Measurements from ENCODE around the gene TPCN1. TPM values are rescaled to one million over a fixed set of nuclear protein-coding genes. Genes with fewer than 3 reads are reported as not detected.
"Not testable (repeated sequence)": the region's sequence is repeated elsewhere in the genome, so short reads cannot be mapped to it uniquely, and the experiment has no call there.

TPCN1 gene
- total RNA-seq, 2 donors from 2014 or later = 45.1 to 78.4 TPM

DNA sequence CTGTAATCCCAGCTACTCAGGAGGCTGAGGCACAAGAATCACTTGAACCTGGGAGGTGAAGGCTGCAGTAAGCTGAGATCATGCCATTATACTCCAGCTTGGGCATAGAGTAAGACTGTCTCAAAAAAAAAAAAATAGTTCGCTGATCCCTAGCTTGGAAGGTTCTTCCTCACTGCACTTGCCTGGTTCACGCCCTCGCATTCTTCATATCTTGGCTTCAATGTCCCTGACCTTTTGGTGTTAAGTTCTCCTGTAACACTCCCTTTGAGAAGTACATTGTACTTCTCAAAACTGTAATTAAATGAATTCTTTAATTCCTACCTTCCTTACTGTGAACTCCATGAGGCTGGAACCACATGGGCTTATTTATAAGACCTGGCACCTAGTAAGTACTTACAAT is 16.5 kb upstream of the TPCN1 start:
- no peak for ATAC-seq

DNA sequence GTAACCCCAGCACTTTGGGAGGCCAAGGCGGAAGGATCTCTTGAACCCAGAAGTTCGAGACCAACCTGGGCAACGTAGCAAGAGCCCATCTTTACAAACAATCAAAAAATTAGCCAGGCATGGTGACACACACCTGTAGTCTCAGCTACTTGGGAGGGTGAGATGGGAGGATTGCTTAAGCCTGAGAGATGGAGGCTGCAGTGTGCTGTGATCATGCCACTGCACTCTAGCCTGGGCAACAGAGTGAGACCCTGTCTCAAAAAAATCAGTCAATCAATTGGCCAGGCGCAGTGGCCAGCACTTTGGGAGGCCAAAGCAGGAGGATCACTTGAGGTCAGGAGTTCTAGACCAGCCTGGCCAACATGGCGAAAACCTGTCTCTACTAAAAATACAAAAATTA is 14.5 kb upstream of the TPCN1 start:
- H3K27me3 ChIP-seq; ATAC-seq; DNase-seq; intact Hi-C loops (cut with DNase I); H3K36me3 ChIP-seq (replicated peaks in 1 of 2; ENCODE audit: insufficient read depth in 1 of 2, low read depth in 2 of 2); H3K4me3 ChIP-seq; H3K9me3 ChIP-seq: not testable (repeated sequence)
- WGBS, 2 donors = 94 to 95% methylated on average over 5 of the region's 5 CpGs
- Histone ChIP-seq H3K27ac (peak overlapping the region in 3 of 4 donors; percentile 68 to 78 (median 74)), H3K4me1 (peaks cover 25% of the 10 kb centered on the region)

More for the DNA sequence above, 16.5 kb upstream of the TPCN1 start:
- peaks cover 45% of the 10 kb centered on the region for H3K4me1 ChIP-seq
- H3K9me3 ChIP-seq = no peaks in the 10 kb centered on the region
- 56 to 70% methylated on average over 3 of the region's 3 CpGs for WGBS, 2 donors
- intact Hi-C loops (cut with DNase I) = no loop called here
- no peak overlapping the region for H3K4me3 ChIP-seq
- no peak for TF ChIP-seq POLR2A (IDR thresholded peaks at IDR 0.05)
- TF ChIP-seq, protein P1, sequence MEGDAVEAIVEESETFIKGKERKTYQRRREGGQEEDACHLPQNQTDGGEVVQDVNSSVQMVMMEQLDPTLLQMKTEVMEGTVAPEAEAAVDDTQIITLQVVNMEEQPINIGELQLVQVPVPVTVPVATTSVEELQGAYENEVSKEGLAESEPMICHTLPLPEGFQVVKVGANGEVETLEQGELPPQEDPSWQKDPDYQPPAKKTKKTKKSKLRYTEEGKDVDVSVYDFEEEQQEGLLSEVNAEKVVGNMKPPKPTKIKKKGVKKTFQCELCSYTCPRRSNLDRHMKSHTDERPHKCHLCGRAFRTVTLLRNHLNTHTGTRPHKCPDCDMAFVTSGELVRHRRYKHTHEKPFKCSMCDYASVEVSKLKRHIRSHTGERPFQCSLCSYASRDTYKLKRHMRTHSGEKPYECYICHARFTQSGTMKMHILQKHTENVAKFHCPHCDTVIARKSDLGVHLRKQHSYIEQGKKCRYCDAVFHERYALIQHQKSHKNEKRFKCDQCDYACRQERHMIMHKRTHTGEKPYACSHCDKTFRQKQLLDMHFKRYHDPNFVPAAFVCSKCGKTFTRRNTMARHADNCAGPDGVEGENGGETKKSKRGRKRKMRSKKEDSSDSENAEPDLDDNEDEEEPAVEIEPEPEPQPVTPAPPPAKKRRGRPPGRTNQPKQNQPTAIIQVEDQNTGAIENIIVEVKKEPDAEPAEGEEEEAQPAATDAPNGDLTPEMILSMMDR (IDR thresholded peaks at IDR 0.05) = no peak
- H3K27ac ChIP-seq = peak overlapping the region in 1 of 4 donors; percentile 5
- no peak for DNase-seq
- no peaks in the 10 kb centered on the region for H3K36me3 ChIP-seq (replicated peaks in 1 of 2; ENCODE audit: insufficient read depth in 1 of 2, low read depth in 2 of 2)
- no peaks in the 10 kb centered on the region for H3K27me3 ChIP-seq

DNA sequence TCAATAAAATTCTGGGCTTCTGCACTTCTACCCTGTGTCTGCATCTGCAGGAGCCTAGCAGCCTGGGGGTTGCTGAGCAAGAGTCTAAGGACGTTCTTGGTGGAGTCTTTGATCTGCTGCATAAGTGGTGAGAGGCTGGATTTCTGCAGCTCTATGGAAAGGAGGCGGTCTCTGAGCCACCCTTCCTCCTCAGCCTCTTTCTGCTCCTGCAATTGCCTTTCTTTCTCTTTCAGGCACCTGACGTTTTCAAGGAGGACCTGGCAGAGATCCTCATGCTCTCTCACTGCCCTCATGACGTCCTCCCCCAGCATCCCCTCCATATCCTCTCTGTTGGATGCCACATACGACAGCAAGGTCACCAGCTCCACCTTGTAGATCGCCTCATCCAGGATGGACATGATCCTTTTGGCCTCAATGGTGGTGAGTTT is 13.6 kb upstream of the TPCN1 start:
- no peak for ATAC-seq

DNA sequence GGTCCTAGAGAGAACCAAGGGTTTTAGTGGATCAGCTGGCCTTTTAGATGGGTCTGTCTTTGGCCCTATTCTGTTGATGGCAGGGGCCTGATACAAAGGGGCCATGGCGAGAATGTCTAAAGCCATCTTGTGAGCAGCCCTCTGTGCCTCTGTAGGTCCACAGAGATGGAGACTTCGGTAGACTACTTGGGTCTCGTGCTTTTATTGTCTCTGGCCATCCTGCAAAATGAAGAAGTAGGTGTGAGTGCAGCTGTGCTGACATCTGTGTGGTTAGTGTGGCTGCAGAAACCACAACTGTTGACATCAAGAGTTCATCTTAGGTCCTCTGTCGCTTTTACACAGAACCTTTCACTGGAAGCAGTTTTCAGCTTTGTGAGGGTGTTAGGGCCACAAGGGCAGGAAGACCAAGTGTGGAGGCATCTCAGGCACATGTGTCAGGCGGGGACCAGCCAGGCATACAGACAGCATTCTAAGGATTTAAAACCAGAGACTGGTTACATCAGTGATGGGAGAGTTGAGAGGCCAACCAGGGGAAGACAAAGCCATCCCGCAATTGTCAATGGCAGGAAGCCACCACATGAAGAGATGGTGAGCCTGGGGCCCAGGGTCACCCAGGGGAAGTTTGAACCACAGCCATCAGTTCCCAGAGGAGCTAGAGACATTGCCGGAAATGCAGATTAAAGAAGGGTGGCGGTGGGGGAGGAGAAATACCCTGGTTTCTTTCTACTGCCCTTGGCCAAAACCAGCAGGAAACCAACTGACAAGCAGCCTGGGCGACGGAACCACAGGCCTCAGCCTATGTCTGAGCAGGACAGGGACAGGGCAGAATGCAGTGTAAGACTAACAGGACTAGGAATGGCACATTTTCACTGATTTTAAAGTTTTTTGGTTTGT is 13.0 kb upstream of the TPCN1 start:
- peaks cover 17% of the 10 kb centered on the region for H3K4me1 ChIP-seq
- WGBS, 2 donors = 79 to 83% methylated on average over 10 of the region's 10 CpGs
- DNase-seq (peak in 1 of 4 donors; percentile 70), ATAC-seq (no peak)
- TF ChIP-seq POLR2A (IDR thresholded peaks at IDR 0.05) = no peak
- TF ChIP-seq, protein P1 (IDR thresholded peaks at IDR 0.05) = no peak
- intact Hi-C loops (cut with DNase I) = no loop called here
- no peaks in the 10 kb centered on the region for H3K9me3 ChIP-seq
- H3K36me3 ChIP-seq (replicated peaks in 1 of 2; ENCODE audit: insufficient read depth in 1 of 2, low read depth in 2 of 2) = no peaks in the 10 kb centered on the region
- no peak overlapping the region for H3K4me3 ChIP-seq
- no peaks in the 10 kb centered on the region for H3K27me3 ChIP-seq
- peak overlapping the region in 1 of 4 donors; percentile 44 for H3K27ac ChIP-seq

More for the DNA sequence above, 13.6 kb upstream of the TPCN1 start:
- Histone ChIP-seq H3K27me3 (no peaks in the 10 kb centered on the region), H3K9me3 (no peaks in the 10 kb centered on the region), H3K27ac (peak overlapping the region in 1 of 4 donors; percentile 44), H3K4me1 (peaks cover 17% of the 10 kb centered on the region), H3K36me3 (replicated peaks in 1 of 2; ENCODE audit: insufficient read depth in 1 of 2, low read depth in 2 of 2) (no peaks in the 10 kb centered on the region), H3K4me3 (no peak overlapping the region)
- no peak for DNase-seq
- intact Hi-C loops (cut with DNase I) = no loop called here
- 71 to 84% methylated on average over 6 of the region's 6 CpGs for WGBS, 2 donors
- no peak for TF ChIP-seq POLR2A (IDR thresholded peaks at IDR 0.05)
- TF ChIP-seq, protein P1 (IDR thresholded peaks at IDR 0.05) = no peak

DNA sequence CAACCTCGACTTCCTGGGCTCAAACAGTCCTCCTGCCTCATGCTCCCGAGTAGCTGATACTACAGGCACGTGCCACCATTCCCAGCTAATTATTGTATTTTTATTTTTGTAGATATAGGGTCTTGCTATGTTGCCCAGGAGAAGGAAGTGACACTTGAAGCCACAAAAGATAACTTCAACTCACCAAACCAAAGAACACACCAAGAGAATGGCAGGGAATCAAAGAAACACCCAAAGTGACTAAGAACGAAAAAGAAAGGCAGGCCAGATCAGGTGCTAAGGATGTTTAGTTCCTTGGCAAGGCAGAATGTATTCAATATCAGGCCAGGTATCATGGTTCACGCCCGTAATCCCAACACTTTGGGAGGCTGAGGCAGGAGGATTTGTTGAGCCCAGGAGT is 10.1 kb upstream of the TPCN1 start:
- 84 to 96% methylated on average over 6 of the region's 6 CpGs for WGBS, 2 donors
- Histone ChIP-seq H3K4me3 (no peak overlapping the region), H3K27ac (no peak overlapping the region), H3K4me1 (peaks cover 5% of the 10 kb centered on the region), H3K9me3 (no peaks in the 10 kb centered on the region), H3K27me3 (no peaks in the 10 kb centered on the region), H3K36me3 (replicated peaks in 1 of 2; ENCODE audit: insufficient read depth in 1 of 2, low read depth in 2 of 2) (no peaks in the 10 kb centered on the region)
- TF ChIP-seq, protein P1 (IDR thresholded peaks at IDR 0.05) = no peak
- TF ChIP-seq POLR2A (IDR thresholded peaks at IDR 0.05) = no peak
- DNase-seq (no peak), ATAC-seq (no peak)
- intact Hi-C loops (cut with DNase I) = no loop called here
